ENCODE data around the gene SPNS3. TPM values are rescaled to one million over a fixed set of nuclear protein-coding genes. Genes with fewer than 3 reads are reported as not detected.

The SPNS3 gene
- 10 to 100 TPM; 26.5 to 32.9 TPM for total RNA-seq

- H3K4me1 Mint-ChIP-seq: peaks cover 44% of the 10 kb centered on the region
- H3K4me3 Mint-ChIP-seq: peak within 1 kb of the TSS; percentile 75
- ATAC-seq (ENCODE audit: low read depth): peak; percentile 83
- POLR2A ChIA-PET: interaction anchor here (0.6 to 2.2 kb wide), 16 partner anchors 10 to 530 kb away, joined by 3 to 19 read pairs (median 6); partner anchors contain the start of genes CYB5D2, MYBBP1A, SPNS2 and ZZEF1
- peaks cover 10% of the 10 kb centered on the region for H3K36me3 Mint-ChIP-seq
- peak; percentile 76 for DNase-seq
- peaks cover under 1% of the 10 kb centered on the region for H3K27me3 Mint-ChIP-seq
- peak within 1 kb of the TSS; percentile 95 for H3K27ac Mint-ChIP-seq
- no peaks in the 10 kb centered on the region for H3K9me3 Mint-ChIP-seq
These were observed at the start of gene SPNS3 for GRCh38 chr17:4433515-4434031. SPNS3 (plus strand) TSS chr17:4433940; CDS start chr17:4433968, 28 bp downstream.

- Mint-ChIP-seq H3K36me3 (no peaks in the 10 kb centered on the region), H3K4me3 (no peak overlapping the region), H3K27me3 (no peaks in the 10 kb centered on the region), H3K9me3 (no peaks in the 10 kb centered on the region), H3K4me1 (peaks cover 2% of the 10 kb centered on the region), H3K27ac (no peak overlapping the region)
- DNase-seq: no peak
- no peak for ATAC-seq (ENCODE audit: low read depth)
- POLR2A ChIA-PET: interaction anchor here (0.5 kb wide), 1 partner anchor 172 kb away, joined by 4 read pairs; no protein-coding TSS in a partner anchor
These were observed 47.3 kb upstream of the SPNS3 start for GRCh38 chr17:4386406-4386805.

DNA sequence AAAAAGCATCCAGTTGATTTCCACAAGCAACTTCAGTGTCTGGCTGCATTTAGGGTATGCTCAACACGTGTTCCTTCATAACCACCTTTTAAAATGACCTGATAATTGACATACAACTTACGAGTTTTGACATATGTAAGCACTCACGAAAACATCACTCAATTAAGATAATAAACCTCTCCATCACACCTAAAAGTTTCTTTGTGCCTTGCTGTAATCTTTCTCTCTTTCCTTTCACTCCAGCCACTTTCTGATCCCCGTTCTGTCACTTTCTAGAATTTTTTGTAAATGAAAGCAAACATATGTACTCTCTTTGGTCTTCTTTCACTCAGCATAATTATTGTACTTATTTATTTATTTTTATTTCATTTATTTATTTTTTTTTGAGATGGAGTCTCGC, 46.6 kb upstream of the SPNS3 start:
- DNase-seq (no peak), ATAC-seq (ENCODE audit: low read depth) (no peak)
- Mint-ChIP-seq H3K4me3 (no peak overlapping the region), H3K36me3 (no peaks in the 10 kb centered on the region), H3K9me3 (no peaks in the 10 kb centered on the region), H3K27ac (no peak overlapping the region), H3K4me1 (peaks cover 2% of the 10 kb centered on the region), H3K27me3 (no peaks in the 10 kb centered on the region)
- POLR2A ChIA-PET: interaction anchor here (0.6 kb wide), 1 partner anchor 179 kb away, joined by 3 read pairs; no protein-coding TSS in a partner anchor

- ATAC-seq (ENCODE audit: low read depth): no peak
- H3K4me3 Mint-ChIP-seq: no peak overlapping the region
These were observed 44.7 kb upstream of the SPNS3 start for GRCh38 chr17:4389079-4389478.

GRCh38 chr17:4393806-4394205, 39.9 kb upstream of the SPNS3 start:
- ATAC-seq (ENCODE audit: low read depth) (no peak), DNase-seq (no peak)
- Mint-ChIP-seq H3K4me1 (peaks cover 13% of the 10 kb centered on the region), H3K4me3 (no peak overlapping the region), H3K36me3 (no peaks in the 10 kb centered on the region), H3K27ac (no peak overlapping the region), H3K27me3 (peaks cover 2% of the 10 kb centered on the region), H3K9me3 (no peaks in the 10 kb centered on the region)
- POLR2A ChIA-PET: no interaction called here

More at GRCh38 chr17:4389079-4389478, 44.7 kb upstream of the SPNS3 start:
- Mint-ChIP-seq H3K27me3 (no peaks in the 10 kb centered on the region), H3K36me3 (no peaks in the 10 kb centered on the region), H3K9me3 (no peaks in the 10 kb centered on the region), H3K27ac (no peak overlapping the region), H3K4me1 (peaks cover 3% of the 10 kb centered on the region)
- DNase-seq: no peak
- POLR2A ChIA-PET: no interaction called here

- Mint-ChIP-seq H3K36me3 (no peaks in the 10 kb centered on the region), H3K4me3 (no peak overlapping the region), H3K27me3 (peaks cover 2% of the 10 kb centered on the region), H3K9me3 (no peaks in the 10 kb centered on the region), H3K27ac (peak overlapping the region; percentile 16), H3K4me1 (peaks cover 13% of the 10 kb centered on the region)
- POLR2A ChIA-PET: no interaction called here
- no peak for ATAC-seq (ENCODE audit: low read depth)
- DNase-seq: no peak
These were observed 39.3 kb upstream of the SPNS3 start for GRCh38 chr17:4394208-4395110.

DNA sequence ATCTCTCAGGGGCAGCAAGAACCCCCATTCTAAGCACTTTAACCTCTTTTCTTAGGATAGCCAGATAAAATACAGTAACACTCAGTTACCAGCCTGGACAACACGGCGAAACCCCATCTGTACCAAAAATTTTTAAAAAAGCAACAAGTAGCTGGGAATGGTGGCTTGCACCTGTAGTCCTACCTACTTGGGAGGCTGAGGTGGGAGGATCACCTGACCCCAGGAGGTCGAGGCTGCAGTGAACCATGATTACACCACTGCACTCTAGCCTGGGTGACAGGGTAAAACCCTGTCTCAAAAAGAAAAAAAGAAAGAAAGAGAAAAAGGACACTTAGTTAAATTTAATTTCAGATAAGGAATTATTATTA, 38.6 kb upstream of the SPNS3 start:
- no peak for ATAC-seq (ENCODE audit: low read depth)
- Mint-ChIP-seq H3K27me3 (peaks cover 2% of the 10 kb centered on the region), H3K36me3 (no peaks in the 10 kb centered on the region), H3K9me3 (no peaks in the 10 kb centered on the region), H3K27ac (no peak overlapping the region), H3K4me3 (no peak overlapping the region), H3K4me1 (peaks cover 13% of the 10 kb centered on the region)
- no peak for DNase-seq
- POLR2A ChIA-PET: no interaction called here

DNA sequence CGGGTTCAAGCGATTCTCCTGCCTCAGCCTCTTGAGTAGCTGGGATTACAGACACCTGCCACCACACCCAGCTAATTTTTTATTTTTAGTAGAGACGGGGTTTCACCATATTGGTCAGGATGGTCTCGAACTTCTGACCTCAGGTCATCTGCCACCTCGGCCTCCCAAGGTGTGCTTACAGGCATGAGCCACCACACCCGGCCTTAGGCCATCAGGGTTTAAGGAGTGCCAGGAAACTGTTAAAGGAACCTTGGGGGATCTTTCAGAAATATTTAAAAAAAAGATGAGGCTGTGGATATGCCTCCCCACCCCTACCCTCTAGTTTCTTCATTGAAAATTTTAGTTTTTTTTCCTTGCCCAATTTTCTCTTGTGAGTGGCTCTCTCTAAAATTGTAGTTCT, 35.9 kb upstream of the SPNS3 start:
- POLR2A ChIA-PET: interaction anchor here (0.7 kb wide), 1 partner anchor 17 kb away, joined by 4 read pairs; no protein-coding TSS in a partner anchor
- H3K4me3 Mint-ChIP-seq: no peak overlapping the region
- ATAC-seq (ENCODE audit: low read depth) (no peak), DNase-seq (no peak)
- H3K4me1 Mint-ChIP-seq: peaks cover 13% of the 10 kb centered on the region
- H3K36me3 Mint-ChIP-seq: no peaks in the 10 kb centered on the region
- H3K27ac Mint-ChIP-seq: no peak overlapping the region
- no peaks in the 10 kb centered on the region for H3K9me3 Mint-ChIP-seq
- H3K27me3 Mint-ChIP-seq: peaks cover 2% of the 10 kb centered on the region

- Mint-ChIP-seq H3K27ac (no peak overlapping the region), H3K4me3 (no peak overlapping the region), H3K4me1 (no peaks in the 10 kb centered on the region), H3K9me3 (no peaks in the 10 kb centered on the region), H3K27me3 (no peaks in the 10 kb centered on the region), H3K36me3 (no peaks in the 10 kb centered on the region)
- POLR2A ChIA-PET: no interaction called here
- ATAC-seq (ENCODE audit: low read depth): no peak
- no peak for DNase-seq
These were observed 28.6 kb upstream of the SPNS3 start for GRCh38 chr17:4405038-4405669.

- no peak overlapping the region for H3K4me3 Mint-ChIP-seq
- H3K27me3 Mint-ChIP-seq: no peaks in the 10 kb centered on the region
- no peaks in the 10 kb centered on the region for H3K36me3 Mint-ChIP-seq
- H3K9me3 Mint-ChIP-seq: no peaks in the 10 kb centered on the region
- H3K4me1 Mint-ChIP-seq: no peaks in the 10 kb centered on the region
- no peak for DNase-seq
- POLR2A ChIA-PET: no interaction called here
- no peak for ATAC-seq (ENCODE audit: low read depth)
- no peak overlapping the region for H3K27ac Mint-ChIP-seq
These were observed 28.0 kb upstream of the SPNS3 start for GRCh38 chr17:4405699-4406098.

DNA sequence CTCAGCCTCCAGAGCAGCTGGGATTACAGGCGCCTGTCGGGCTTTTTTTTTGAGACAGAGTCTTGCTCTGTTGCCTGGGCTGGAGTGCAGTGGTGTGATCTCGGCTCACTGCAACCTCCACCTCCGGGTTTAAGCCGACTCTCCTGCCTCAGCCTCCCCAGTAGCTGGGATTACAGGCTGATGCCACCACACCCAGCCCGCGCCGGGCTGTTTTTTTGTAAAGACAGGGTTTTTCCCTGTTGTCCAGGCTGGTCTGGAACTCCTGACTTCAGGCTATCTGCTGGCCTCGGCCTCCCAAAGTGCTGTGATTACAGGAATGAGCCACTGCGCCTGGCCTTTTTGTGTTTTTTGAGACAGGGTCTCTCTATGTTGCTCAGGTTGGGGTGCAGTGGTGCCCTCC, 27.4 kb upstream of the SPNS3 start:
- POLR2A ChIA-PET: no interaction called here
- Mint-ChIP-seq H3K4me1 (no peaks in the 10 kb centered on the region), H3K36me3 (no peaks in the 10 kb centered on the region), H3K9me3 (no peaks in the 10 kb centered on the region), H3K4me3 (no peak overlapping the region), H3K27ac (no peak overlapping the region), H3K27me3 (no peaks in the 10 kb centered on the region)
- ATAC-seq (ENCODE audit: low read depth): no peak
- no peak for DNase-seq

DNA sequence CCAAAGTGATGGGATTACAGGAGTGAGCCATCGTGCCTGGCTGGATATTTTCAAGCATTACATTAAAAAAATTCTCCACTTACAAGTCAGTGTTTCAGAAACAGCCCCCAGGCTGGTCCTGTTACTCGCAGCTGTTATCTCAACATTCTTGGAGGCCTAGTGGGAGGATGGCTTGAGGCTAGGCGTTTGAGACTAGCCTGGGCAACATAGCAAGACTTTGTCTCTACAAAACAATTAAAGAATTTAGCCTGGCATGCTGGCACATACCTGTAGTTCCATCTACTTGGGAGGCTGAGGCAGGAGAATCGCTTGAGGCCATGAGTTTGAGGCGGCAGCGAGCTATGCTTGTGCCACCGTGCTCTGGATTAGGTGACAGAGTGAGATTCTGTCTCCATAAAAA, 26.5 kb upstream of the SPNS3 start:
- DNase-seq: no peak
- ATAC-seq (ENCODE audit: low read depth): no peak
- POLR2A ChIA-PET: no interaction called here
- H3K27ac Mint-ChIP-seq: no peak overlapping the region
- H3K9me3 Mint-ChIP-seq: no peaks in the 10 kb centered on the region
- no peaks in the 10 kb centered on the region for H3K27me3 Mint-ChIP-seq
- H3K4me3 Mint-ChIP-seq: no peak overlapping the region
- H3K36me3 Mint-ChIP-seq: no peaks in the 10 kb centered on the region
- H3K4me1 Mint-ChIP-seq: no peaks in the 10 kb centered on the region

GRCh38 chr17:4407851-4408250, 25.9 kb upstream of the SPNS3 start:
- Mint-ChIP-seq H3K4me3 (no peak overlapping the region), H3K9me3 (no peaks in the 10 kb centered on the region), H3K4me1 (peaks cover 1% of the 10 kb centered on the region), H3K27ac (no peak overlapping the region), H3K36me3 (no peaks in the 10 kb centered on the region), H3K27me3 (no peaks in the 10 kb centered on the region)
- POLR2A ChIA-PET: no interaction called here
- DNase-seq (no peak), ATAC-seq (ENCODE audit: low read depth) (no peak)

GRCh38 chr17:4409659-4410058, 24.1 kb upstream of the SPNS3 start:
- DNase-seq (no peak), ATAC-seq (ENCODE audit: low read depth) (no peak)
- no peaks in the 10 kb centered on the region for H3K9me3 Mint-ChIP-seq
- H3K36me3 Mint-ChIP-seq: no peaks in the 10 kb centered on the region
- H3K27me3 Mint-ChIP-seq: no peaks in the 10 kb centered on the region
- POLR2A ChIA-PET: no interaction called here
- peaks cover 5% of the 10 kb centered on the region for H3K4me1 Mint-ChIP-seq
- H3K4me3 Mint-ChIP-seq: no peak overlapping the region
- no peak overlapping the region for H3K27ac Mint-ChIP-seq
